ENCODE data around the gene FAM131B.

Gene FAM131B

DNA sequence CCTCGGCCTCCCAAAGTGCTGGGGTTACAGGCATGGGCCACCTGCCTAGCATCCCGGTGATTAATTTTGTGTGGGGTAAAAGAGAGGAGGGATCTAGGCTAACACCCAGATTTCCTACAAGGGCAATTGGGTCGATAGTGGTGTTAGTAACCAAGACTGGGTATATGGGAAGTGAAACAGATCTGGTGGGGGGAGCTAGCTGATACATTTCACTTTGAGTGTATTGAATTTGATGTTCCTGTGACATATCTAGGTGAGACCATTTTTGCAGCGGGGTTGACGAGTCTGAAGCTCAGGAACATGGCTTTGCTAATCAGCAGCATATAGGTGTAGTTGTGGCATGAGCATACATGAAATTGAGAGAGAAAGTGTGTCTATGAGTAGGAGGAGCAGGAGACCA lies 34.6 kb downstream of the FAM131B start:
- CTCF ChIA-PET = no interaction called here
- TF ChIP-seq, protein P1, sequence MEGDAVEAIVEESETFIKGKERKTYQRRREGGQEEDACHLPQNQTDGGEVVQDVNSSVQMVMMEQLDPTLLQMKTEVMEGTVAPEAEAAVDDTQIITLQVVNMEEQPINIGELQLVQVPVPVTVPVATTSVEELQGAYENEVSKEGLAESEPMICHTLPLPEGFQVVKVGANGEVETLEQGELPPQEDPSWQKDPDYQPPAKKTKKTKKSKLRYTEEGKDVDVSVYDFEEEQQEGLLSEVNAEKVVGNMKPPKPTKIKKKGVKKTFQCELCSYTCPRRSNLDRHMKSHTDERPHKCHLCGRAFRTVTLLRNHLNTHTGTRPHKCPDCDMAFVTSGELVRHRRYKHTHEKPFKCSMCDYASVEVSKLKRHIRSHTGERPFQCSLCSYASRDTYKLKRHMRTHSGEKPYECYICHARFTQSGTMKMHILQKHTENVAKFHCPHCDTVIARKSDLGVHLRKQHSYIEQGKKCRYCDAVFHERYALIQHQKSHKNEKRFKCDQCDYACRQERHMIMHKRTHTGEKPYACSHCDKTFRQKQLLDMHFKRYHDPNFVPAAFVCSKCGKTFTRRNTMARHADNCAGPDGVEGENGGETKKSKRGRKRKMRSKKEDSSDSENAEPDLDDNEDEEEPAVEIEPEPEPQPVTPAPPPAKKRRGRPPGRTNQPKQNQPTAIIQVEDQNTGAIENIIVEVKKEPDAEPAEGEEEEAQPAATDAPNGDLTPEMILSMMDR (conservative IDR thresholded peaks at IDR 0.05; ENCODE audit: low read depth) = no peak
- no peak overlapping the region for H3K27ac ChIP-seq
- no peak for DNase-seq (ENCODE audit: low spot score)
- POLR2A ChIA-PET (ENCODE audit: low non-redundant PET) = no interaction called here

DNA sequence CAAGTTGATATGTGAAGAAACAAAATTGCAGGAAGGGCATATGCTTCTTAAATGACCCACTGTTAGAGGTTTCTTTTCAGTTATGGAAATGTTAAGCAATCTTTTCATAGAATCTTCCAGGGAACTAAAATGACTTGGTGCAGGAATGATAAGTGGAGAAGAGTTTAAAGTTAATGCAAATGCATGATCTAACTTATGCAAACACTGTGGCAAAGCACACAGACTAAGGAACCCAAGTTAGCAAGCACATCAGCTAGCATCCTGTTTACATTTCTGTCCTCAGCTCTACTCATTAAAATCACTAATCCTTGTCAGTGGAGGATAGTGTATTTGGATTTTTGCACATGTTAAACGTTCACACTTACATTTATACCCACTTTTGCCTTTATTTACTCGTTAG lies 37.3 kb downstream of the FAM131B start:
- CTCF ChIA-PET = no interaction called here
- no peak overlapping the region for H3K27ac ChIP-seq
- POLR2A ChIA-PET (ENCODE audit: low non-redundant PET) = no interaction called here

DNA sequence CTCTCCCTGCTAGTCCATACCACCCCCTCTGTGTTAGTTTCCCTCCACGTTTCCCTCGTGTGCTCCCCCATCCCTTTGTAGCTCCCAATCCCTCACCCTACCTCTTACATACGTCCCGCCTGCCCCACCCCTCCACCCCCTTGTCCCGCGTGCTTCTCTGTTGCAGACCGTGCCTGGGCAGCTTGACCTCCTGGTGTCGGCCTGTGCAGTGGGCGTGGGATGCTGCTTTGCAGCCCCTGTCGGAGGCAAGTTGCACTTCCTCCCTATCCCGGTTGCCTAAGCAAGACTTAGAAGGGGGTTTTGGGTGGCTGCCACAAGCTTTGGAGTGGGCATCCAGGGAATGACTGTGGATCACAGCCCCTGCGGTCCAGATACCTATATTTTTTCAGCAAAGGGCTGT lies 38.9 kb downstream of the FAM131B start:
- no peak for DNase-seq (ENCODE audit: low spot score)
- H3K27ac ChIP-seq = no peak overlapping the region
- ChIA-PET CTCF (no interaction called here), POLR2A (ENCODE audit: low non-redundant PET) (no interaction called here)
- TF ChIP-seq, protein P1 (conservative IDR thresholded peaks at IDR 0.05; ENCODE audit: low read depth) = no peak

More for the DNA sequence above, 37.3 kb downstream of the FAM131B start:
- TF ChIP-seq, protein P1 (conservative IDR thresholded peaks at IDR 0.05; ENCODE audit: low read depth) = no peak
- no peak for DNase-seq (ENCODE audit: low spot score)

DNA sequence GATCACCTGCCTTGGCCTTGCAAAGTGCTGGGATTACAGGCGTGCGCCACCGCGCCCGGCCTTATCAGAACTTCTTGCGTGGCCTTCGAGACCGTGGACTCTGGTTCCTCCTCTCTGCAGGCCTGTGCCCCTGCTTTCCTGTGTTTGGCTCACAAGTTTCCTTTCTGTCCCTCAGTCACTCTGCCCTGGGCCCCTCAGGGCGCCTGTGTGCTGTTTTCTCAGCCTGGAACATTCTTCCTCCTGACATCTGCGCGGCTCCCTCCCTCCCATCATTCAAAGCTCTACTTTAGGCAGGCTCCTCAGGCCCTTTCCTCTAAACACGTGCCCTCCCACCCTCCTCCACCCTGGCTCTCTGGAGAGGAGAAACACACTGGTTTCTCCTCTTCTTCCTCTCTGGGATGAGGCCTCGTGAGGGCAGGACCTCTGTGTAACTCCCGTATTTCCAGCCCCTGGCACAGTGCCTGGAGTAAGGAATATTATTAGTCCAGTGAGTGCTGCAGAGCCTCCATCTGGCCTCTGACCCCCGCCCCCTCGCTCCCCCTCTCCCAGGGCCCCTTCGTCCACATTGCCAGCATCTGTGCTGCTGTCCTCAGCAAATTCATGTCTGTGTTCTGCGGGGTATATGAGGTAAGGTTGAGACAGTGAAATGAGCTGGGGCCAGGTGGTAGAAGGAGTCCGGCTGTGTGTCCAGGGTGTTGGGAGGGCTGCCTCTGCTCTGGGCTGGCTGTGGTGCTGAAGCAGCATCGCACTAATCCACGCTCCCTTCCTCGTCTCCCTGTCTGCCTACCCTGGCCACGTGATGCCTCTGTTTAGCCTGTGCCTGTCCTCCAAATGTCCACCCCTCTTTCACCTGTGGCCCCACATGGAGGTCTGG lies 39.5 kb downstream of the FAM131B start:
- TF ChIP-seq, protein P1 (conservative IDR thresholded peaks at IDR 0.05; ENCODE audit: low read depth) = no peak
- ChIA-PET POLR2A (ENCODE audit: low non-redundant PET) (no interaction called here), CTCF (no interaction called here)
- H3K27ac ChIP-seq = no peak overlapping the region
- no peak for DNase-seq (ENCODE audit: low spot score)

DNA sequence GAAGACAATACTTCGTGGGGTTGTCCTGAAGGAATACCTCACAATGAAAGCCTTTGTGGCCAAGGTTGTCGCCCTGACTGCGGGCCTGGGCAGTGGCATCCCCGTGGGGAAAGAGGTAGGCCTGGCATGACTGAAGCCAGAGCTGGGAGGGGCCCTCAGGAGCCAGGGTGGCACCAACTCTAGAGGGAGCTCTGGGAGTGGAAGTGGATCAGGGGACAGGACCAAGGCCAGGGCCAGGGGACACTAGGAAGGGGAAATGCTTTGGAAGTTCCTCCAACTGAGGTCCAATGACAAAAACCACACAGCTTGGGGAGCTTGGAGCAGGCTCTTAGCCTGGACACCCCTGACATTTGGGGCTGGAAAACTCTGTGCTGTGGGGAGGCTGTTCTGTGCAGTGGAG lies 40.8 kb downstream of the FAM131B start:
- ChIA-PET CTCF (no interaction called here), POLR2A (ENCODE audit: low non-redundant PET) (no interaction called here)
- TF ChIP-seq, protein P1 (conservative IDR thresholded peaks at IDR 0.05; ENCODE audit: low read depth) = no peak
- DNase-seq (ENCODE audit: low spot score) = no peak
- H3K27ac ChIP-seq = no peak overlapping the region

DNA sequence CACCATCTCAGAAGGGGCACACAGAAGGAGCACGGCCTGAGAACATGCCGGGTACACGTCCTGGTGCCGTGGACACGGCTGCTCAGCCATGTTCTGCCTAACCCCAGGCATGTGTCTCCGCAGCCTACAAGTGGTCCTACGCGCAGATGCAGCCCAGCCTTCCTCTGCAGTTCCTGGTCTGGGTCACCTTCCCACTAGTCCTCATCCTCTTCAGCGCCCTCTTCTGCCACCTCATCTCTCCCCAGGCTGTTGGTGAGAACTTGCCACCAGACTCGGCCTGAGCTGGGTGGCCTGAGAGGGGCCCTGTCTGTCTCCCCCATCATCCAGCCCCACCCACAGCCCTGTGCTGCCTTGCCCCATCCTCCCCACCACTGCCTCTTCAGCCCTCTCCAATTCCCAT lies 41.3 kb downstream of the FAM131B start:
- 0 out of 2 replicates have a peak overlapping the region, but pooled peaks have one; percentile 4 for H3K27ac ChIP-seq
- ChIA-PET POLR2A (ENCODE audit: low non-redundant PET) (no interaction called here), CTCF (no interaction called here)
- TF ChIP-seq, protein P1 (conservative IDR thresholded peaks at IDR 0.05; ENCODE audit: low read depth) = no peak
- no peak for DNase-seq (ENCODE audit: low spot score)
